DND-41 (cell line): ENCODE results near the gene MED25.

Source experiments
- CTCF ChIP-seq: IDR thresholded peaks from 2 replicates; pipeline ENCODE4 v1.5.1; 2012; ENCODE audit warnings: borderline replicate concordance, low read length, moderate library complexity, mild to moderate bottlenecking; ENCODE audit not compliant: poor library complexity, severe bottlenecking; ENCODE audit errors: extremely low read depth
- EZH2 ChIP-seq: IDR thresholded peaks from 3 replicates; pipeline ENCODE4 v1.6.1; 2012; ENCODE audit warnings: borderline replicate concordance, low read depth, mild to moderate bottlenecking, moderate library complexity, low read length, inconsistent platforms; ENCODE audit not compliant: severe bottlenecking

DNA sequence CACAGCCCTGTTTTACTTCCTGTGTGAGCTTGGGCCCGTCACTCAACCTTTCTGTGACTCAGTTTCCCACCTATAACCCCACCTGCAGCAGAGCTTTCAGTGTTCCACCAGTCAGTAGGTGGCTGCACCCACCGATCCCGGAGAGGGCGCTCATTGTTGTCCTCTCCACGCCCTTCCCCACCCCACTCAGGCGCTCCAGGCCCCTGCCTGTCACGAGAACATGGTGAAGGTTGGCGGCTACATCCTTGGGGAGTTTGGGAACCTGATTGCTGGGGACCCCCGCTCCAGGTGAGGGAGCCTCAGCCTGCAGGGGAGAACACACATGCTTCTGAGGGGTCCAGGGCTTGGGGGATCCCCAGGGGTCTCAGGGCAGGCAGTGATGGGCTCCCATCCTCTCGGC is 17.3 kb upstream of the MED25 start:
- TF ChIP-seq CTCF: no peak
- TF ChIP-seq EZH2: no peak
